Peyer's patch (tissue), 4 donors: ENCODE results near the gene ACSL1.

ENCODE experiments used
- CTCF ChIP-seq, 6 experiments: fragments of 450-650 bp in 4 of 6; fragments of 200-600 bp in 2 of 6; sonication (generic) in 1 of 6; IDR thresholded peaks; one replicate each; pipeline ENCODE4 v1.5.1; 2017 to 2019; ENCODE audit warnings: antibody characterized with exemption in 6 of 6, mild to moderate bottlenecking in 3 of 6, moderate library complexity in 1 of 6
- POLR2A ChIP-seq, 2 donors: fragments of 450-650 bp; IDR thresholded peaks; one replicate each; pipeline ENCODE4 v1.5.1; 2017; ENCODE audit warnings: antibody characterized with exemption in 2 of 2, mild to moderate bottlenecking in 2 of 2, moderate library complexity in 2 of 2

- TF ChIP-seq CTCF (IDR thresholded peaks at IDR 0.05), result no peak
- no peak for TF ChIP-seq POLR2A (IDR thresholded peaks at IDR 0.05)
Measured at GRCh38 chr4:184706453-184706852, 119.3 kb downstream of the ACSL1 start.
